GM19023 (cell line): ENCODE data around the gene SPDYE17.
"Not testable (repeated sequence)": the region's sequence is repeated elsewhere in the genome, so short reads cannot be mapped to it uniquely, and the experiment has no call there.

Experiments used
- ATAC-seq: cut with Tn5 transposase; IDR thresholded peaks from one replicate; pipeline ENCODE4 v1.9.1; 2021; ENCODE audit warnings: mild to moderate bottlenecking, moderate library complexity; ENCODE audit not compliant: unreplicated experiment

SPDYE17 gene

GRCh38 chr7:76998764-76999450 lies 33.3 kb downstream of the SPDYE17 start:
- ATAC-seq: not testable (repeated sequence)

GRCh38 chr7:76998285-76998589 lies 33.9 kb downstream of the SPDYE17 start:
- ATAC-seq: no peak

DNA sequence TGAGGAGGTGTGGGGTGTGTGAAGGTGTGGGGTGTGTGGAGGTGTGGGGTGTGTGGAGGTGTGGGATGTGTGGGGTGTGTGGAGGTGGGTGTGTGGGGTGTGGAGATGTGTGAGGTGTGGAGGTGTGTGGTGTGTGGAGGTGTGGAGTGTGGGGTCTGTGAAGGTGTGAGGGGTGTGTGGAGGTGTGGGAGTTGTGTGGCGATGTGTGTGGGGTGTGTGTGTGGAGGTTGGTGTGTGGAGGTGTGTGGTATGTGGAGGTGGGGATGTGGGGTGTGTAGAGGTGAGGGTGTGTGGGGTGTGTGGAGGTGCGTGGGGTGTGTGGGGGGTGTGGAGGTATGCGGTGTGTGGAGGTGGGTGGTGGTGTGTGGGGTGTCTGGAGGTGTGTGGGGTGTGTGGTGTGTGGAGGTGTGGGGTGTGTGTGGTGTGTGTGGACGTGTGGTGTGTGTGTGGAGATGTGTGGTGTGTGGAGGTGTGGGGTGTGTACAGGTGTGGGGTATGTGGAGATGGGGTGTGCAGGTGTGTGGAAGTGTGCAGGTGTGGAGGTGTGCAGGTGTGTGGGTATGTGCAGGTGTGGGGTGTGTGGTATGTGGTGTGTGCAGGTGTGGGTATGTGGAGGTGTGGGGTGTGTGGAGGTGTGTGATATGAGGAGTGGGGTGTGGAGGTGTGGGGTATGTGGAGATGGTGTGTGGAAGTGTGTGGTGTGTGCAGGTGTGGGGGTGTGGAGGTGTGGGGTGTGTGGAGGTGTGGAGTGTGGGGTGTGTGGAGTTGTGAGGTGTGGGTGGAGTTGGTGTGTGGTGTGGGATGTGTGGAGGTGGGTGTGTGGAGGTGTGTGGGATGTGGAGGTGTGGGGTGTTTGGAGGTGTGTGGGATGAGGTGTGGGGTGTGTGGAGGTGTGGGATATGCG lies 34.5 kb downstream of the SPDYE17 start:
- no peak for ATAC-seq

- not testable (repeated sequence) for ATAC-seq
Observed at GRCh38 chr7:76996932-76997331, 35.2 kb downstream of the SPDYE17 start.

DNA sequence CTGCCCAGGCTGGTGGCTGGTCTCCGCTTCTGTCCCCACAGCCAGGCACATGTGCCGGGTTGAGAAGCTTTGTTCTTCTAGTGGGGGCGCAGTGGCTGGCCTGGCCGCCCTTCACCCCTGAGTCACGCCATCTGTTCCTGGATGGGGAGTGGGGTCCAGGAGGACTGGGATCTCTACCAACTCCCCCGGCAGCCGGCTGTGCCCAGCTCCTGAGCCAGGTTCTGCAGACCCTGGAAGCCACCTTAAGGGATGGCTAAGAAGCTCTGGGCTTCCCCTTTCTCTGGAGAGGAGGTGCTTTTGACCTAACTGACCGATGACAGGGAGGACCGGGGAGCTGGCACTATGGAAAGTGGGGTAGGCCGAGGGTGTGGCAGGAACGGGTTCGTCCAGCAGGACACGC lies 37.9 kb downstream of the SPDYE17 start:
- not testable (repeated sequence) for ATAC-seq

DNA sequence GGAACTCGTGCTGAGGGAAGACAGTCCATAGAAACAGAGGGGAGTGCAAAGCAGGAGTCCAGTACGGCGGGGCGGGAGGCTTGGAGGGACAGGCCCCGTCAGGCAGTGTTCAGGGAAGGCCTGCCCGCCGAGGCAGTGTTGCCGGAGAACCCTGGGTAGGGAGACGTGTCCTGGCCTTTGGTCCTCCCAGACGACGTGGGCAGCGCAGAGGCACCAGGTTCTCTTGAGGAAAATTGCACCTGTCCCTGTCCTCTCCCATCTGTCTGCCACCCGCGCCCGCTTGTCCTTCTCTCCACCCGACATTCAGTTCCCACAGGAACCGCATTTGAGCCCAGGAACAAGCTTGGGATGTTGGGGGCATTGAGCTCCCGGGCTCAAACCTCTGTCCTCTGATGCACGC lies 38.3 kb downstream of the SPDYE17 start:
- not testable (repeated sequence) for ATAC-seq

GRCh38 chr7:76992871-76993270 lies 39.3 kb downstream of the SPDYE17 start:
- ATAC-seq: not testable (repeated sequence)

DNA sequence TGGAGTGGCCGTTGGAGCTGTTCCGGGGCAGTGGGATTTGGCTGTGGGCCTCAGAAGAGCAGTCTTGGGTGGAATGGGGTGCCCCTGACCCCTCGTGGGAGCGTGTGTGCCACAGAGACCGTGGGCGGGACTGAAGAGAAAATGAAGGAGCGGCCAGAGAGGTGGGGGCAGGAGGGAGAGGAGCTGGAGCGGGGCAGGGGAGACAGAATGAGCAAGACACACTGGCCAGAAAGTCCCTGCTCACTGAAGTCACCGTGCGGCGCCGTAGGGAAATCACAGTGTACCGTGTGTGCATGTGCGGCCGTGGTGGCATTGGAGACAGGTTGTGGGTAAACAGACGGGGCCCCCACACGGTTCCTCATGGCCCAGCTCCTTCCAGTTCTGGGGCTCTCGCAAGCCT lies 40.0 kb downstream of the SPDYE17 start:
- not testable (repeated sequence) for ATAC-seq

GRCh38 chr7:76990202-76990601 lies 42.0 kb downstream of the SPDYE17 start:
- not testable (repeated sequence) for ATAC-seq

GRCh38 chr7:76985924-76986717 lies 46.0 kb downstream of the SPDYE17 start:
- ATAC-seq: not testable (repeated sequence)

DNA sequence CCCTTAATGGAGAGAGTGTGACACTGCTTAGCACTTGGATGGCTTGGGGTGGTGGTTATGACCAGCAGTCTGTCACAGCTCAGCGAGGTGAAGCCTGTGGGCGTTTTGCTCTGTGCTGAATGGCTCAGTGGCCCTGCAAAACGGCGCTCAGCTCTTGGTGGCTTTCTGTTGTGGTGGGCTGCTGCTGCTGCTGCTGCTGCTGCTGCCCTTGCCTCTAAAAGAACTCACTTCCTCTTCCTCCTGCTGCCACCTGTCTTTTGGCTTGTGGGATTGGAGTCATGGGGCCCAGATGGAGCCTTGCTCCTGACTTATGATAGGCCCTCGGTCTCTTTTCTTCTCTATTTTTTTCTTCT lies 47.4 kb downstream of the SPDYE17 start:
- ATAC-seq: peak; percentile 97

GRCh38 chr7:76983937-76984783 lies 48.0 kb downstream of the SPDYE17 start:
- ATAC-seq: peak; percentile 21

GRCh38 chr7:76983333-76983732 lies 48.8 kb downstream of the SPDYE17 start:
- not testable (repeated sequence) for ATAC-seq

- not testable (repeated sequence) for ATAC-seq
Observed at GRCh38 chr7:76982501-76982900, 49.7 kb downstream of the SPDYE17 start.

DNA sequence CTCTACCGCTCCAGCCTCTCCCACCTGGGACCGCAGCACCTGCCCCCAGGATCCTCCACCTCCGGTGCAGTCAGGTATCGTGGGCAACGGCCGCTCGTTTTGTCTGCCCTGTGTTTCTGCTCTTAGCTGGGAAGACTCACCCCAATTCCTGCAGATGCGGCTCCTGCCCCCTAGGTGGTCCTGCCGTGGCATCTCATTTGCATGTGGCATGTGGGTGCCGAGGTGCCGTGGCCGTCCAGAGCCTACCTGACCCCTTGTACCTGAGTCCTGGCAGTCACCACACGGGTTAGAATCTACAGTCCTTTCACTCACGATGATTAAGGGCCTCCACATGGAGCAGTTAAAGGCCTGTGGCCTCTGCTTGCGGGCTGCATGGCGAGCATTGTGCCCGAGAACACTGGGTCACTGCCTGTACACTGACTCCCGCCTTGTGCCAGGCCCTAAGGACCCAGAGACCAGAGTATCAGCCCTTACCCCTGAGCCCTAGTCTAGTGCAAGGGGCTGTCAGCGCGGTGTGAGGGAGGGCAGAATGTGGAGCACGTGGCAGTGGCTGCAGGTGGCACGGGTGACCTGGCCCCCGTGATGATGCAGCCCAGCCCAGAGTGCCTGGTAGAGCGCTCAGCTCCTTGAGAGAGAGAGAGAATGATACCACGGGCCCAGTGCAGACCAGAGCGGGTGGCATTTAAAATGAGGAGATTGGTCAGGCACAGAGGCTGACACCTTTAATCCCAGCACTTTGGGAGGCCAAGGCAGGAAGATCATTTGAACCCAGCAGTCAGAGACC lies 50.8 kb downstream of the SPDYE17 start:
- ATAC-seq: not testable (repeated sequence)

- ATAC-seq: not testable (repeated sequence)
Observed at GRCh38 chr7:76980576-76980975, 51.6 kb downstream of the SPDYE17 start.

- ATAC-seq: not testable (repeated sequence)
Observed at GRCh38 chr7:76977761-76978367, 54.3 kb downstream of the SPDYE17 start.

GRCh38 chr7:76974793-76975579 lies 57.2 kb downstream of the SPDYE17 start:
- not testable (repeated sequence) for ATAC-seq
